Activated T-helper 1 cell treated with Interleukin-2 at 50 U/mL for 16 hours (primary cell): ENCODE results near the gene CCDC149.

ENCODE experiments used
- DNase-seq: peaks from one replicate; pipeline ENCODE4 v3.0.0-alpha.2; 2020; ENCODE audit warnings: low read depth

Gene CCDC149

GRCh38 chr4:24800325-24800895, 112.4 kb downstream of the CCDC149 start:
- DNase-seq = no peak

- DNase-seq = no peak
Observed at GRCh38 chr4:24799544-24800324, 113.1 kb downstream of the CCDC149 start.

GRCh38 chr4:24799196-24799543, 113.7 kb downstream of the CCDC149 start:
- no peak for DNase-seq

- DNase-seq = no peak
Observed at GRCh38 chr4:24798036-24798610, 114.7 kb downstream of the CCDC149 start.

- DNase-seq = no peak
Observed at GRCh38 chr4:24796620-24797019, 116.2 kb downstream of the CCDC149 start.

- no peak for DNase-seq
Observed at GRCh38 chr4:24795666-24796381, 117.0 kb downstream of the CCDC149 start.

GRCh38 chr4:24794916-24795665, 117.8 kb downstream of the CCDC149 start, which contains the start of gene SOD3:
TSS of gene SOD3 (plus strand) at chr4:24795573. CDS start at chr4:24799522, 3,949 bp downstream.
- no peak for DNase-seq

GRCh38 chr4:24794480-24794879, 118.4 kb downstream of the CCDC149 start:
- no peak for DNase-seq

- no peak for DNase-seq
Observed at GRCh38 chr4:24794051-24794450, 118.8 kb downstream of the CCDC149 start.

GRCh38 chr4:24793219-24794005, 119.4 kb downstream of the CCDC149 start:
- no peak for DNase-seq

GRCh38 chr4:24792552-24792951, 120.3 kb downstream of the CCDC149 start:
- no peak for DNase-seq

- no peak for DNase-seq
Observed at GRCh38 chr4:24791043-24791442, 121.8 kb downstream of the CCDC149 start.

GRCh38 chr4:24783506-24783905, 129.3 kb downstream of the CCDC149 start:
- DNase-seq = no peak

- DNase-seq = no peak
Observed at GRCh38 chr4:24781999-24782745, 130.7 kb downstream of the CCDC149 start.

GRCh38 chr4:24780936-24781495, 131.8 kb downstream of the CCDC149 start:
- no peak for DNase-seq

GRCh38 chr4:24778464-24779225, 134.2 kb downstream of the CCDC149 start:
- no peak for DNase-seq

GRCh38 chr4:24777536-24778463, 135.0 kb downstream of the CCDC149 start:
- no peak for DNase-seq

GRCh38 chr4:24775750-24776149, 137.1 kb downstream of the CCDC149 start:
- DNase-seq = no peak
